Breast epithelium (tissue), 4 donors: Measurements from ENCODE around the gene PLD6. TPM values are rescaled to one million over a fixed set of nuclear protein-coding genes. Genes with fewer than 3 reads are reported as not detected.

Source experiments
- DNase-seq, 2 donors: peaks; one replicate each; pipeline ENCODE4 v3.0.0-alpha.2; 2019; ENCODE audit warnings: low spot score in 2 of 2
- H3K27ac ChIP-seq, 2 donors: fragments of 200-600 bp; sonication (generic) in 1 of 2; one replicate each; pipeline ENCODE4 v1.5.1; 2016 to 2019; ENCODE audit warnings: mild to moderate bottlenecking in 1 of 2
- H3K27me3 ChIP-seq, 2 donors: fragments of 200-600 bp; sonication (generic) in 1 of 2; one replicate each; pipeline versions ENCODE4 v1.5.1 to v1.6.0; 2017 to 2019; ENCODE audit warnings: control low read depth in 1 of 2, mild to moderate bottlenecking in 1 of 2
- H3K36me3 ChIP-seq: fragments of 200-600 bp; one replicate; pipeline ENCODE4 v1.5.1; 2019
- H3K4me1 ChIP-seq, 2 donors: fragments of 200-600 bp; sonication (generic); one replicate each; pipeline ENCODE4 v1.5.1; 2016 to 2019; ENCODE audit warnings: control low read depth in 1 of 2
- H3K4me3 ChIP-seq, 3 donors: fragments of 200-600 bp; sonication (generic); 1 replicate in 2 of 3; 2 replicates in 1 of 3; pipeline ENCODE4 v1.5.1; 2016 to 2019; ENCODE audit warnings: mild to moderate bottlenecking in 3 of 3, moderate library complexity in 2 of 3
- H3K9me3 ChIP-seq, 2 donors: fragments of 200-600 bp; sonication (generic) in 1 of 2; one replicate each; pipeline ENCODE4 v1.5.1; 2016 to 2019; ENCODE audit warnings: control low read depth in 1 of 2
- CTCF ChIP-seq, 3 donors: fragments of 450-650 bp; IDR thresholded peaks; one replicate each; pipeline ENCODE4 v1.5.1; 2016 to 2017; ENCODE audit warnings: antibody characterized with exemption in 3 of 3, mild to moderate bottlenecking in 3 of 3, moderate library complexity in 3 of 3
- POLR2A ChIP-seq: fragments of 450-650 bp; IDR thresholded peaks from one replicate; pipeline ENCODE4 v1.6.1; 2016; ENCODE audit warnings: antibody characterized with exemption, mild to moderate bottlenecking, moderate library complexity
- POLR2AphosphoS5 ChIP-seq, 3 donors: sonication (generic); formaldehyde crosslinking; IDR thresholded peaks; one replicate each; pipeline ENCODE4 v1.6.1; 2017; ENCODE audit warnings: antibody characterized with exemption in 3 of 3
- intact Hi-C: fragments of 100-400 bp; cut with DNase I; formaldehyde crosslinking; loops from one replicate; pipeline ENCODE4 v1.15.1; 2023; ENCODE audit warnings: low total_unique reads
- total RNA-seq, 3 donors: library from RNA; depleted of rRNA; stranded (reverse); fragments of >200 nt; gene quantifications; one replicate each; pipeline ENCODE4 v1.1.0, GENCODE V29; 2016

The PLD6 gene
- total RNA-seq, 3 donors from 2014 or later: 2.9 to 4.0 (median 3.8) TPM

- no peaks in the 10 kb centered on the region for H3K9me3 ChIP-seq
- H3K27ac ChIP-seq: no peak overlapping the region
- TF ChIP-seq POLR2A: no peak
- intact Hi-C loops: no loop called here
- no peak overlapping the region for H3K4me3 ChIP-seq
- no peaks in the 10 kb centered on the region for H3K4me1 ChIP-seq
- no peak for DNase-seq
- no peaks in the 10 kb centered on the region for H3K27me3 ChIP-seq
- peaks cover 14% of the 10 kb centered on the region for H3K36me3 ChIP-seq
Observed at GRCh38 chr17:17216776-17217175, 10.6 kb upstream of the PLD6 start.

GRCh38 chr17:17216236-17216635, 10.1 kb upstream of the PLD6 start:
- H3K4me1 ChIP-seq: no peaks in the 10 kb centered on the region
- no peak for TF ChIP-seq CTCF (IDR thresholded peaks at IDR 0.05)
- no peak for TF ChIP-seq POLR2AphosphoS5 (IDR thresholded peaks at IDR 0.05)
- no peak for TF ChIP-seq POLR2A
- no peaks in the 10 kb centered on the region for H3K9me3 ChIP-seq
- H3K27ac ChIP-seq: no peak overlapping the region
- H3K36me3 ChIP-seq: peaks cover 14% of the 10 kb centered on the region
- no peak overlapping the region for H3K4me3 ChIP-seq
- DNase-seq: no peak
- intact Hi-C loops: no loop called here
- H3K27me3 ChIP-seq: no peaks in the 10 kb centered on the region

GRCh38 chr17:17215575-17215974, 9.4 kb upstream of the PLD6 start:
- DNase-seq: no peak
- H3K27me3 ChIP-seq: no peaks in the 10 kb centered on the region
- H3K27ac ChIP-seq: no peak overlapping the region
- intact Hi-C loops: no loop called here
- H3K9me3 ChIP-seq: no peaks in the 10 kb centered on the region
- H3K4me1 ChIP-seq: no peaks in the 10 kb centered on the region
- H3K36me3 ChIP-seq: peaks cover 14% of the 10 kb centered on the region
- TF ChIP-seq POLR2A: no peak
- no peak for TF ChIP-seq POLR2AphosphoS5 (IDR thresholded peaks at IDR 0.05)
- no peak for TF ChIP-seq CTCF (IDR thresholded peaks at IDR 0.05)
- H3K4me3 ChIP-seq: no peak overlapping the region

GRCh38 chr17:17214646-17215436, 8.7 kb upstream of the PLD6 start:
- Histone ChIP-seq H3K4me3 (no peak overlapping the region), H3K9me3 (no peaks in the 10 kb centered on the region), H3K27me3 (no peaks in the 10 kb centered on the region), H3K4me1 (no peaks in the 10 kb centered on the region), H3K36me3 (peaks cover 14% of the 10 kb centered on the region), H3K27ac (no peak overlapping the region)
- intact Hi-C loops: no loop called here
- no peak for DNase-seq
- TF ChIP-seq CTCF (IDR thresholded peaks at IDR 0.05): no peak
- no peak for TF ChIP-seq POLR2A
- no peak for TF ChIP-seq POLR2AphosphoS5 (IDR thresholded peaks at IDR 0.05)

- intact Hi-C loops: no loop called here
- H3K9me3 ChIP-seq: no peaks in the 10 kb centered on the region
Observed at GRCh38 chr17:17213775-17214174, 7.6 kb upstream of the PLD6 start.

More at GRCh38 chr17:17213775-17214174, 7.6 kb upstream of the PLD6 start:
- Histone ChIP-seq H3K27ac (no peak overlapping the region), H3K4me1 (no peaks in the 10 kb centered on the region), H3K27me3 (no peaks in the 10 kb centered on the region), H3K36me3 (peaks cover 10% of the 10 kb centered on the region), H3K4me3 (no peak overlapping the region)
- DNase-seq: no peak
- TF ChIP-seq POLR2AphosphoS5 (IDR thresholded peaks at IDR 0.05) (no peak), CTCF (IDR thresholded peaks at IDR 0.05) (no peak), POLR2A (no peak)
